ENCODE results near the gene ATP7A. TPM values are rescaled to one million over a fixed set of nuclear protein-coding genes. Genes with fewer than 3 reads are reported as not detected.

The ATP7A gene
- polyA plus RNA-seq, 2 of the 4 experiments (the other 2 are of a cell fraction), result 6.5 to 12.2 TPM

DNA sequence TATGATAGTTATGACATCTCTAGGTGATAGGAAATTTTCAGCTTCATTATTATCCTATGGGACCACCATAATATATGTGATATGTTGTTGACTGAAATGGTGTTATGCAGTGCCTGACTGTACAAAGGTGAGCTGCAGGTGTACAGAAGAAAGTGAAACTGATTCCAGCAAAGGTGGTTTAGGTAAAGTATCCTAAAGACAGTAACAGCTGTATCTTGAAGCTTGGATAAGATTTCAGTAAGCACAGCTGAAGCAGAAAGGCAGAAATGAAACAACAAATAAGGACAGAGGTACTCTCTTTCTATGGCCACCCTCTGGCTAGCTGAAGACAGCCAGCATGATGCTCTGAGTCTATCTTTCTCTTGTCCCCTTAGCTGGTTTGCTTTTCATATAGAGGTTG, 163.6 kb downstream of the ATP7A start:
- CTCF ChIA-PET, result interaction anchor here (0.6 to 1.0 kb wide), 2 partner anchors 11 to 45 kb away, joined by 3 to 4 read pairs; no protein-coding TSS in a partner anchor
- no peak overlapping the region for H3K27ac ChIP-seq
- POLR2A ChIA-PET, result no interaction called here

DNA sequence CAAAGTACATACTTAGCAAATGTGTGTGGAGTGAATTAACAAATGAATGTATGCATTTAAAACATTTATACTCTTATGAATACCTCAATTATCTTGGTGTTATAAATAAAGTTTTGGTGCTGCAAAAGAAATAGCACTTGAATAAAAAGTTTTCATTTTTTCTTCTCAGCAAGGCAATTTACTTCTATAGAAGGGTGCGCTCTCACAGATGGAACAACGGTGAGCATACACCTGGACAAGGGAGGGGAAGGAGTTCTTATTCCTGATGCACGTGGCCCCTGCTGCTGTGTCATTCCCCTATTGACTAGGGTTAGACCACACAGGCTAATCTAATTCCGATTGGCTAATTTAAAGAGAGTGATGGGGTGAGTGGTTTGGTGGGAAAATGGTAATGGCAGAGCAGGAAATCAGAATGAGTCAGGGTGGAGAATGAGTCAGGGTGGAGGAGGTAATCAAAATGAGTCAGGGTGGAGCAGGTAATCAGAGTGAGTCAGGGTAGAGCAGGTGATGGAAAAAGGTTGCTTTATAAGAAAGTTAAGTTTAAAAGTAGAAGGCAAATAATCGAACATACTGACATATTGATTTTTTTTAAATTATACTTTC, 165.4 kb downstream of the ATP7A start:
- POLR2A ChIA-PET, result no interaction called here
- CTCF ChIA-PET, result interaction anchor here (1.2 kb wide), 1 partner anchor 16 kb away, joined by 3 read pairs; no protein-coding TSS in a partner anchor
- Histone ChIP-seq H3K9me3 (peaks cover 12% of the 10 kb centered on the region), H3K4me2 (no peak overlapping the region), H3K27ac (no peak overlapping the region), H3K4me3 (no peak overlapping the region), H3K4me1 (peaks cover 8% of the 10 kb centered on the region; the same call in 2 of the 3 replicates)
- no peak for ATAC-seq
- WGBS (ENCODE audit: missing lambda C conversion rate), result 43% methylated on average over 5 of the region's 5 CpGs
- TF ChIP-seq RARB (CRISPR knock-in tag; IDR thresholded peaks at IDR 0.05) (no peak), CBX2 (IDR thresholded peaks at IDR 0.05; ENCODE audit: borderline replicate concordance, low read depth) (no peak), HOXB5 (CRISPR knock-in tag; IDR thresholded peaks at IDR 0.05) (no peak), NPAS2 (CRISPR knock-in tag; IDR thresholded peaks at IDR 0.05; ENCODE audit: borderline replicate concordance) (no peak), ZC3H11A (IDR thresholded peaks at IDR 0.05) (no peak), RNF2 (IDR thresholded peaks at IDR 0.05; ENCODE audit: borderline replicate concordance, low read depth) (no peak), MAFK (IDR thresholded peaks at IDR 0.05; ENCODE audit: partially characterized antibody) (no peak), FOSL2 (IDR thresholded peaks at IDR 0.05) (no peak), FOSL2 (CRISPR knock-in tag; IDR thresholded peaks at IDR 0.05) (no peak), EHF (CRISPR knock-in tag; IDR thresholded peaks at IDR 0.05) (no peak), ZNF302 (CRISPR knock-in tag; IDR thresholded peaks at IDR 0.05) (no peak), HOXA7 (CRISPR knock-in tag; IDR thresholded peaks at IDR 0.05) (no peak), PHF8 (IDR thresholded peaks at IDR 0.05; ENCODE audit: borderline replicate concordance, low read depth) (no peak), NFE2L2 (conservative IDR thresholded peaks at IDR 0.05; ENCODE audit: low read length) (no peak), GATA3 (IDR thresholded peaks at IDR 0.05; ENCODE audit: borderline replicate concordance) (no peak), HOXB13 (CRISPR knock-in tag; IDR thresholded peaks at IDR 0.05; ENCODE audit: low read depth) (no peak), CBX8 (IDR thresholded peaks at IDR 0.05) (no peak)
- TF ChIP-seq, protein P1, sequence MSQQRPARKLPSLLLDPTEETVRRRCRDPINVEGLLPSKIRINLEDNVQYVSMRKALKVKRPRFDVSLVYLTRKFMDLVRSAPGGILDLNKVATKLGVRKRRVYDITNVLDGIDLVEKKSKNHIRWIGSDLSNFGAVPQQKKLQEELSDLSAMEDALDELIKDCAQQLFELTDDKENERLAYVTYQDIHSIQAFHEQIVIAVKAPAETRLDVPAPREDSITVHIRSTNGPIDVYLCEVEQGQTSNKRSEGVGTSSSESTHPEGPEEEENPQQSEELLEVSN (IDR thresholded peaks at IDR 0.05; ENCODE audit: borderline replicate concordance, low read depth), result no peak
- TF ChIP-seq, protein P2, sequence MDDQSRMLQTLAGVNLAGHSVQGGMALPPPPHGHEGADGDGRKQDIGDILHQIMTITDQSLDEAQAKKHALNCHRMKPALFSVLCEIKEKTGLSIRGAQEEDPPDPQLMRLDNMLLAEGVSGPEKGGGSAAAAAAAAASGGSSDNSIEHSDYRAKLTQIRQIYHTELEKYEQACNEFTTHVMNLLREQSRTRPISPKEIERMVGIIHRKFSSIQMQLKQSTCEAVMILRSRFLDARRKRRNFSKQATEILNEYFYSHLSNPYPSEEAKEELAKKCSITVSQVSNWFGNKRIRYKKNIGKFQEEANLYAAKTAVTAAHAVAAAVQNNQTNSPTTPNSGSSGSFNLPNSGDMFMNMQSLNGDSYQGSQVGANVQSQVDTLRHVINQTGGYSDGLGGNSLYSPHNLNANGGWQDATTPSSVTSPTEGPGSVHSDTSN (IDR thresholded peaks at IDR 0.05), result no peak
- TF ChIP-seq, protein P3, sequence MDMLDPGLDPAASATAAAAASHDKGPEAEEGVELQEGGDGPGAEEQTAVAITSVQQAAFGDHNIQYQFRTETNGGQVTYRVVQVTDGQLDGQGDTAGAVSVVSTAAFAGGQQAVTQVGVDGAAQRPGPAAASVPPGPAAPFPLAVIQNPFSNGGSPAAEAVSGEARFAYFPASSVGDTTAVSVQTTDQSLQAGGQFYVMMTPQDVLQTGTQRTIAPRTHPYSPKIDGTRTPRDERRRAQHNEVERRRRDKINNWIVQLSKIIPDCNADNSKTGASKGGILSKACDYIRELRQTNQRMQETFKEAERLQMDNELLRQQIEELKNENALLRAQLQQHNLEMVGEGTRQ (IDR thresholded peaks at IDR 0.05), result no peak
- TF ChIP-seq, protein P4, sequence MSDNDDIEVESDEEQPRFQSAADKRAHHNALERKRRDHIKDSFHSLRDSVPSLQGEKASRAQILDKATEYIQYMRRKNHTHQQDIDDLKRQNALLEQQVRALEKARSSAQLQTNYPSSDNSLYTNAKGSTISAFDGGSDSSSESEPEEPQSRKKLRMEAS (IDR thresholded peaks at IDR 0.05), result no peak
- no peak for DNase-seq (ENCODE audit: low read depth in 1 of 2, low spot score in 1 of 2)
- FAIRE-seq, result no peak

More for the DNA sequence above, 163.6 kb downstream of the ATP7A start:
- no peak for ATAC-seq
- peaks cover 17% of the 10 kb centered on the region; the same call in 2 of the 3 replicates for H3K4me1 ChIP-seq
- no peak for FAIRE-seq
- H3K4me2 ChIP-seq, result no peak overlapping the region
- DNase-seq (ENCODE audit: low read depth in 1 of 2, low spot score in 1 of 2), result no peak
- peaks cover 12% of the 10 kb centered on the region for H3K9me3 ChIP-seq
- no peak overlapping the region for H3K4me3 ChIP-seq
- TF ChIP-seq SREBF2 (IDR thresholded peaks at IDR 0.05) (no peak), EP300 (IDR thresholded peaks at IDR 0.05) (no peak), NFE2L2 (conservative IDR thresholded peaks at IDR 0.05; ENCODE audit: low read length) (no peak), HOXB5 (CRISPR knock-in tag; IDR thresholded peaks at IDR 0.05) (no peak), ESRRA (IDR thresholded peaks at IDR 0.05; ENCODE audit: borderline replicate concordance, low read length) (no peak), NPAS2 (CRISPR knock-in tag; IDR thresholded peaks at IDR 0.05; ENCODE audit: borderline replicate concordance) (no peak), MAZ (IDR thresholded peaks at IDR 0.05; ENCODE audit: borderline replicate concordance, low read depth, low read length) (no peak)
- TF ChIP-seq, protein P5, sequence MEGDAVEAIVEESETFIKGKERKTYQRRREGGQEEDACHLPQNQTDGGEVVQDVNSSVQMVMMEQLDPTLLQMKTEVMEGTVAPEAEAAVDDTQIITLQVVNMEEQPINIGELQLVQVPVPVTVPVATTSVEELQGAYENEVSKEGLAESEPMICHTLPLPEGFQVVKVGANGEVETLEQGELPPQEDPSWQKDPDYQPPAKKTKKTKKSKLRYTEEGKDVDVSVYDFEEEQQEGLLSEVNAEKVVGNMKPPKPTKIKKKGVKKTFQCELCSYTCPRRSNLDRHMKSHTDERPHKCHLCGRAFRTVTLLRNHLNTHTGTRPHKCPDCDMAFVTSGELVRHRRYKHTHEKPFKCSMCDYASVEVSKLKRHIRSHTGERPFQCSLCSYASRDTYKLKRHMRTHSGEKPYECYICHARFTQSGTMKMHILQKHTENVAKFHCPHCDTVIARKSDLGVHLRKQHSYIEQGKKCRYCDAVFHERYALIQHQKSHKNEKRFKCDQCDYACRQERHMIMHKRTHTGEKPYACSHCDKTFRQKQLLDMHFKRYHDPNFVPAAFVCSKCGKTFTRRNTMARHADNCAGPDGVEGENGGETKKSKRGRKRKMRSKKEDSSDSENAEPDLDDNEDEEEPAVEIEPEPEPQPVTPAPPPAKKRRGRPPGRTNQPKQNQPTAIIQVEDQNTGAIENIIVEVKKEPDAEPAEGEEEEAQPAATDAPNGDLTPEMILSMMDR (IDR thresholded peaks at IDR 0.05), result no peak
